Activated CD8-positive, alpha-beta memory T cell treated with anti-CD3 and anti-CD28 coated beads, Interleukin-2, amount 50 U/mL, for 4 hours (primary cell): Measurements from ENCODE around the gene PAQR5.
"Not testable (repeated sequence)": the region's sequence is repeated elsewhere in the genome, so short reads cannot be mapped to it uniquely, and the experiment has no call there.

Source experiments
- DNase-seq: peaks from one replicate; pipeline ENCODE4 v3.0.0-alpha.2; 2020

PAQR5 gene

GRCh38 chr15:69298697-69299441 is at the start of gene PAQR5:
Gene PAQR5, plus strand, starts transcription at chr15:69298912. Its CDS starts 61,169 bp downstream, at chr15:69360081.
- no peak for DNase-seq

GRCh38 chr15:69253156-69253555 is 45.6 kb upstream of the PAQR5 start:
- no peak for DNase-seq

DNA sequence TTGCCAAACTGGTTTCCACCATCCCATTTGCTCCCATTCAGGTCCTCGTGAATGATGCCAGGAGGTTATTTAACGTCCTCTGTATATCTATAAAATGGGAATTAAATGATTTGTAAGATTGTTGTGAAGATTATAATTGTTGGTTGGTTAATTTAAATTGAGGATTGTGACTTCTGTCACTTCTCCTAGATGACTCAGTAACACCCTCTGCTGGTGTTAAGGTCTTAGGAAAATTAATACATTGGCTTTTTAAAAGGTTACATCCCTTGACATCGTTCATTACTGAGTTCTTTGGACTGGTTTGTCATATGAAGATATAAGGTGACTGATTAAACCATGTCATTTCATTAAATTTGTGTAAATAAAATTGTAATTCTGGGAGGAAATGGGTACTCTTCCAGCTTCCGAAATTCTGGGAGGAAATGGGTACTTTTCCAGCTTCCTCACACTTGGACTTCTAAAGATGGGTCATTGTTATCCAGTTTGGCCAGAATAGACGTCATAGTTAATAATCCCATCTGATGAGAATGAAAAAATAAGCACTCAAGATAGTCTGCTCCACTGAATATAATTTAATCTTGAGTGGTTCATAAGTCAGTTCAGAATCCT is 33.3 kb upstream of the PAQR5 start:
- no peak for DNase-seq

- DNase-seq = no peak
These were observed 27.5 kb upstream of the PAQR5 start for GRCh38 chr15:69271217-69271616.

GRCh38 chr15:69272139-69272538 is 26.6 kb upstream of the PAQR5 start:
- no peak for DNase-seq

GRCh38 chr15:69272891-69273290 is 25.8 kb upstream of the PAQR5 start:
- no peak for DNase-seq

- DNase-seq = no peak
These were observed 23.5 kb upstream of the PAQR5 start for GRCh38 chr15:69275074-69275670.

DNA sequence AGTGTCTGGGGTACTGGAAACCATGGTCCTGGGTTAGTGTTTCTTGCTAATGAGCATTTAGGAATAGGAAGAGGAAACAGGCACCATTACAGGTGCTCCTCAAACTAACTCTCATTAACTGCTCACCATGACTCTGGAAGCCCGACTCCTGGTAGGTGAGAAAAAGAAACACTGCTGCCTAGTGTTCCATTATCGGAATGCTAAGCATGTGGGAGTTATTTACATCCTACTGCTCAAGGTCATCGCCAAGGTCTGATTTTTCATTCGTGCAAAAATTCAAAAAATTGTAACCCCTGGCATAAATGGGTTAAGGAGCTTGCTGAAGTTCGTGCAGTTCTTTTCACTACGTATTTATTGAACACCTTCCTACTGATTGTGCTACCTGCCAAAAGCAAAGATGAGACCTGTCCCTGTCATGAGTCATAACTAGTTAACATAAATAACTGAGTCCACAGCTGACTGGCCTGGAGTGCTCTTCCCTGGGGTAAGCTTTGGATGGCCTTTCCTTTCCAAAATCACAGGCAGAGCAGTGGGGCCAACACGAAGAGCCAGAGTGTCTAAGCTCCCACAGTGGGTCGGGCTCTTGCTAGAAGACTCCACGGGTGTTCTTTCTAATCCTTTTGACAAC is 22.7 kb upstream of the PAQR5 start:
- DNase-seq = no peak

DNA sequence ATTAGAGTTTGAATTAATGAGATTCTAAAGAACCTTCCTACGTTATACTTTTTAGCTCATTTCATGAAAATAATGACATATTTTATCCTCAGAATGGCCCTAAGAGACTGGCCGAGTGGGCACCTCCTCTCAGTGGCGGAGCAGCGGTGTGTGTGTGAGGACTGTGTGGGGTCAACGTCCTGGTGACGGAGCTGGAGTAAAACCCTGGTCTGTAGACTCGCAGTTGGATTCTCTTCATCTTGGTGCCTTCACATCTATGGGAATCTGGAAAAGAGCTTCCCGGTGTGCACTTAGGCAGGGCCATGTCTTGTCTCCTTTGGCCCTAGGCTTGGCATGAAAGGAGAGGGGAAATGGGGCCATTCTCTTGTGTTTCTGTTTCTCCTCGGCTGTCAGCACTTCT is 21.4 kb upstream of the PAQR5 start:
- no peak for DNase-seq

DNA sequence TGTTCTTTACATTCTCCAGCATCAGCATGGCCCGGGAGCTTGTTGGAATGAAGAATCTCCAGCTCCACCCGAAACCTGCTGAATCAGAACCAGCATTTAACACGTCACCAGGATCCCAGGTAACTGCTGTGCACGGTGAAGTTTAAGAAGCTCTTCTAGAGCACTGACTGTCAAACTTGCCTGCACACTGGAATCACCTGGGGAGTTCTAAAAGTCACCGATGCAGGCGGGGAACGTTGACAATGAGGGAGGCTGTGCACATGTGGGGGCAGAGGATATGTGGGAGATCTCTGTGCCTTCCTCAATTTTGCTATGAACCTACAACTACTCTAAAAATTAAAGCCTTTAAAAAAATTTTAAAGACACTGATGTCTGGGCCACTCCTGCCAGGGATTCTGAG is 19.1 kb upstream of the PAQR5 start:
- DNase-seq = no peak

GRCh38 chr15:69280783-69281182 is 17.9 kb upstream of the PAQR5 start:
- DNase-seq = no peak

DNA sequence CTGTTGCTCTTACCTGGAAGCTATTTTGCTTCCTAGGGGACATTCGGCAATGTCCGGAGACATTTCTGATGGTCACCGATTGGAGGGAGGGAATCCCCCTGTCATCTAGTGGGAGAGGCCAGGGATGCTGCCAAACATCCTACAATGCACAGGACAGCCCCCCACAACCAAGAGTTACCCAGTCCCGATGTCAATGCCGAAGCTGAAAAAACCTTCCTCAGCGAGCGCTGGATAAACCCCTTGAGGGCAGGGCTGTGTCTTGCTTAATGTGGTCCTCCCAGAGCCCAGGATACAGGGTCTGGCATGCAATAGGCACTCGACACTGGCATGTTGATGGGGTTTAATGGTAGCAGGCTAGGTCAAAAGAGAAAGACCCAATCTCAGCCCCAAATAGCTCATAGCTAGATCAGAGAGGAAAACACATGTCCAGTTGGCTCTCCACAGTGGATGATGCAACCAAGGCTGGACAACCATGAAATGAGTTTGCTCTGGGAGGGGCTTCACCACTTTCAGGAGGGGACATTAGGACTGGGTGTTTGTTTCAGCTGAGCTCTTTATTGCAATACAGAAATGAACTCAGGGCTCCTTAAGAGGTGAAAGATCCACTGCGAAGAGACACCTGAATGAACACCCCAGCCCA is 16.5 kb upstream of the PAQR5 start:
- DNase-seq = no peak

DNA sequence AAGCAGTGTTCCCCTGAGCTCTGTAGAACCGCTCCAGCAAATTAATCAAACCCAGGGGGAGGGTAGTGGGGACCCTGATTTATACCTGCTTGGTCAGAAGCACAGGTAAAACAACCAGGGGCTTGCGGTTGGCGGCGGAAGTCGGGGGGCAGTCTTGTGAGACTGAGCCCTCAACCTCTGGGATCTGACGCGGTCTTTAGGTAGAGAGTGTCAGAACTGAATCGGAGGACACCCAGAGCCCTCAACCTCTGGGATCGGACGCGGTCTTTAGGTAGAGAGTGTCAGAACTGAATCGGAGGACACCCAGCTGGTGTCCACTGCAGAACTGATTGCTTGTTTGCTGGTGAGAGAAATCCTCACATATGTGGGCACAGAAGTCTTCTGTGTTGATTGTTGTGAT is 12.9 kb upstream of the PAQR5 start:
- DNase-seq = no peak

- no peak for DNase-seq
These were observed 10.7 kb upstream of the PAQR5 start for GRCh38 chr15:69288011-69288410.

DNA sequence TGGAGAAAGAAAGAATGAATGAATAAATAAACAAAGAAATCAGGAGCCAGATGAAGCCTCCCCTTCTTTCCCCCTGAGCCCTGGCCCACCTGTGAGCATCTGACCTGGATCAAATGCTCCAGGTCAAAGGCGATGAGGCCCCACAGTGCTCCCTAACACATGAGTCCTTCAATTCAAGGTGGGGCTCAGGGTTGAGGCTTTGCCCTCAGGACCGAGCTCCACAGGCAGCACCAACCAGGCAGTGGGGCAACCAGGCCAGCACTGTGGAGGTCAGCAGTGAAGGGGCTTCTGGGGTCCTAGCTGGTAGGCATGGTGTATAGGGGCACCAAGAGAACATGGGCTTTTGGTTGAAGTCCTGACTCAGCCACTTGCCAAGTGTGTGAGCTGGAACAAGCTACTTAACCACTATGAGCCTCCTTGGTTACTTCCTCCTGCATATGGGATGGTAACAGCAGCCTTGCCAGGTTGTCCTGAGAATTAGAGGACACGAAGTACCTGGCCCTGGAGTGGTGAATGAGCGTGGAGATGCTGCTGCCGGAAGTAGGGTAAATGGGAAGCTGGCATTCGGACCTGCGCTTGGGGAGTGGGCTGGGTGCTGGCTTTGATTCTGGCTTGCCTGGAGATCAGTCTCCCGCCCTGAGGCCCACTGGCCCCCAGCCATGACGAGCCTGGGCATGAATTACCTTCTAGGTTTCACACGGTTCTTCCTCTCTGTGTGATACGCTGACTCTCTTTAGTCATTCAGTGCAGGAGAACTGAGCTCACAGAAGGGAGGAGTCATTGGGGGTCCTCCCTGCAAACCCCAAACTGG is 10.0 kb upstream of the PAQR5 start:
- no peak for DNase-seq

GRCh38 chr15:69289342-69290146 is 9.2 kb upstream of the PAQR5 start:
- no peak for DNase-seq

DNA sequence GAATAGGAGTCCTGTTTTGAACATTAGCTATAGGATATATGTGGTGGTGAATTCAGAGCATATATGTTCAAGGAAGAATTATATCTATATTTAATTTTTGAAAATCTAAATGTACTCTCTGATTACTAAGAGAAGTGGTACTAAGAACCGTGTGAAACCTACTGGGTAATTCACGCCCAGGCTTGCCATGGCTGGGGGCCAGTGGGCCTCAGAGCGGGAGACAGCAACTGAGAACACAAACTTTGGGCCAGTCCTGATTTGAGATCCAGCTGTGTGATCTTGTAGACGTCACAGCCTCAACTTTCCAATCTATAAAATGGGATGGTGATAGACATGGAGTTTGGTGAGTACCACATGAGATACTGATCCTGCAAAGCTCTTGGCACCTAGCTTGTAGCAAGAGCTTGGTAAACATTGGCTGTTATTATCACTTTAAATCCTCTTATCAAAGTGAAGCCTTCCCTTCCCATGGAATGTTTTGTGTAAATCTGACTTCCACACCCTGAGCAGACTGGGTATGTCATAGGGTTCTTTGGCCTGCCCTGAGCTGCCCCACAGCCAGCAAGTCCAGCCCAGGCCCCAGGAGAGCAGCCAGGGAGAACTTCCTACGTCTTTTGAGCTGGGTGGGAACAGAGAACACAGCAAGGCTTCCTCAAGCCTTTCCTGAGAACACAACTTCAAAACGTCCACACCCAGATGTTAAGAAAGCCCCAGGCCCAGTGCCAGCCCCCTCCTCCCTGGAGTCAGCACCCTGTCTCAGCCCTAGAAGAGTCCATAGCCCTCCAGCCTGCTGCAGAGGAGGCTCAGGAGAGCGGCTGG is 8.2 kb upstream of the PAQR5 start:
- DNase-seq = no peak

DNA sequence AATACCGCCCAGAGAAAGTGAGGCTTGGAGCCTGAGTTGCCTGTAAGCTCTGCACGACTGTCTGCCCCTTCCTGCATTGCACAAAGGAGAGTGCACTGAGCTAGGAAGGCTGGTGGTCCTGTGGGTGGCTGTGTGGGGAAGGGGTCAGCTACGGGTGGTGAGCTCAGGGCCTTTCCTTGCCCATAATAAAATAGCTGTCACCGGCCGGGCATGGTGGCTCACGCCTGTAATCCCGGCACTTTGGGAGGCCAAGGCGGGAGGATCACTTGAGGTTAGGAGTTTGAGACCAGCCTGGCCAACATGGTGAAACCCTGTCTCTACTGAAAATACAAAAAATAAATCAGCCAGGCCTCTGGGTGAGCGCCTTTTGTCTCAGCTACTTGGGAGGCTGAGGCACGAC is 7.1 kb upstream of the PAQR5 start:
- DNase-seq = not testable (repeated sequence)

DNA sequence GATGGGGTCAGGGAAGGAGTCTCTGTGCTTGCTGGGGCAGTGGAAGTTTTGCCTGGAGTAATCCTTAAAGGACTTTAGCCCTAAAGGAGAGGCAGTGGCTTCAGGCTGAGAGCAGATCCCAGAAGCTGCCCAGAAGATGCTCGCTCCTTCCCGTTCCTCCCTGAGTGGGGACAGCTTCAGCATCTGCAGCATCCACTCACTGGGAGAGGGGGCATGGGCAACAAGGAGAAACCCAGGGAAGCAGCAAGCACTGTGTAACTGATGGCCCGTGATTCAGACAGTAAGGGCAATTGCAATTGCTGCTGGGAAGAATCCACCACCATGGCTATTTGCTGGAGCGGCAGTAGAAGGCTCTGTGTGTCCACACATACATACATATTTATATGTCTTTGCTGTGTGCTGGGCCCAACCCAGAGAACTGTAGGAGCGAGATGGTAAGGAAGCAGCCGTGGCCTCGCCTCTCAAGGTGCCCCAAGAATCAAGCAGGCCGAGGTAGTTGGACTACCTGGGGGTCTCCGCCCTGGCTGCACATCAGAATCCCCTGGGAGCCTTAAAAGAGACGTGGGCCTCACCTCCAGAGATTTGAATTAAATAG is 5.8 kb upstream of the PAQR5 start:
- no peak for DNase-seq
